ENCODE results near the gene ZNF385A.

GRCh38 chr12:54377007-54377406 lies 7.5 kb downstream of the ZNF385A start:
- TF ChIP-seq CTCF (IDR thresholded peaks at IDR 0.05; ENCODE audit: extremely low read depth in 1 of 2, insufficient read depth in 1 of 2, low read depth in 1 of 2, low read length in 2 of 2) (no peak), POLR2A (IDR thresholded peaks at IDR 0.05; ENCODE audit: low read depth, low read length) (no peak), EZH2 (IDR thresholded peaks at IDR 0.05; ENCODE audit: borderline replicate concordance, low read depth, low read length, severe bottlenecking) (no peak), POLR2AphosphoS5 (IDR thresholded peaks at IDR 0.05; ENCODE audit: insufficient read depth, low read depth, low read length) (no peak), MAX (IDR thresholded peaks at IDR 0.05; ENCODE audit: insufficient read depth, insufficient read length) (no peak), JUN (IDR thresholded peaks at IDR 0.05; ENCODE audit: borderline replicate concordance, insufficient read depth, insufficient read length, low read depth) (no peak), FOS (IDR thresholded peaks at IDR 0.05; ENCODE audit: borderline replicate concordance, insufficient read depth, low read length) (no peak)

Measured in endothelial cell of umbilical vein (primary cell).